ENCODE measurements around the gene CADM2. TPM values are rescaled to one million over a fixed set of nuclear protein-coding genes. Genes with fewer than 3 reads are reported as not detected.

CADM2 gene
- total and polyA plus RNA-seq, 2 experiments from 2014 or later: 13.3 to 47.5 TPM

DNA sequence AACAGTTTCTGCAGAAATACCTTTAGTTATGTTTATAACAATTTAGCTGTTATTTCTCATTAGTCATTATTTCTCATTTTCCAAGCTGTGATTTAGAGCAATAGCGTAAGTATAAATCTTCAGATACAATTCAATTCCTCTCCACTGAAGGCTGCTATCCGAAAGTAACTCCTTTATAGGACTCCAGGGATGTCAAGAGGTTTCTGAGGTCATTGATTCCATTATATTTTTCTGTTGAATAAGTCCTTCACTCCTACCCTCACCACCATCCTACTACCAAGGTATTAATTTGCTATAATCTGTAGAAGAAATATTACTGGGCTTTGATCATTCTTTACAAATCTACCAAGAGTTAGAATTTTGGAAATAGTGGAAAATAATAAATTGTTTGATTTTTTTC, 285.7 kb downstream of the CADM2 start:
- no peak overlapping the region for H3K27ac ChIP-seq (ENCODE audit: low read depth)
- Mint-ChIP-seq H3K4me3 (no peak overlapping the region), H3K27ac (no peak overlapping the region), H3K27me3 (ENCODE audit: insufficient read depth, low read depth, poor library complexity) (no peaks in the 10 kb centered on the region), H3K9me3 (no peaks in the 10 kb centered on the region; the same call in 2 of the 3 replicates), H3K4me1 (no peaks in the 10 kb centered on the region), H3K36me3 (ENCODE audit: low read depth) (no peaks in the 10 kb centered on the region)
- no peaks in the 10 kb centered on the region for H3F3A ChIP-seq (replicated peaks; ENCODE audit: low read depth)
- DNase-seq (ENCODE audit: low spot score) (no peak), ATAC-seq (no peak)
- no peaks in the 10 kb centered on the region for H3K27me3 ChIP-seq (ENCODE audit: insufficient read depth)
- H4K20me1 ChIP-seq (replicated peaks; ENCODE audit: insufficient read depth): no peaks in the 10 kb centered on the region
- no peaks in the 10 kb centered on the region for H3K9me2 ChIP-seq (ENCODE audit: insufficient read depth)
- no peaks in the 10 kb centered on the region for H3K36me3 ChIP-seq (ENCODE audit: insufficient read depth)
- no peak overlapping the region for H3K4me2 ChIP-seq
- H3K4me3 ChIP-seq: no peak overlapping the region
- no peaks in the 10 kb centered on the region for H3K79me2 ChIP-seq (replicated peaks; ENCODE audit: insufficient read depth)
- no peaks in the 10 kb centered on the region for H3K4me1 ChIP-seq (ENCODE audit: insufficient read depth)
- H2AFZ ChIP-seq: no peak overlapping the region
- TF ChIP-seq NANOG (IDR thresholded peaks at IDR 0.05; ENCODE audit: borderline replicate concordance) (no peak), JUNB (IDR thresholded peaks at IDR 0.05; ENCODE audit: unreplicated experiment) (no peak), CREB1 (CRISPR knock-in tag; IDR thresholded peaks at IDR 0.05; ENCODE audit: low read depth) (no peak), ZNF331 (CRISPR knock-in tag; IDR thresholded peaks at IDR 0.05; ENCODE audit: low read depth) (no peak), STAT1 (IDR thresholded peaks at IDR 0.05; ENCODE audit: unreplicated experiment) (no peak), POLR2AphosphoS5 (IDR thresholded peaks at IDR 0.05; ENCODE audit: low read depth) (no peak), EZH2 (IDR thresholded peaks at IDR 0.05; ENCODE audit: low read depth, unreplicated experiment) (no peak), EZH2phosphoT487 (IDR thresholded peaks at IDR 0.05; ENCODE audit: unreplicated experiment) (no peak), ETS1 (IDR thresholded peaks at IDR 0.05) (no peak)
- TF ChIP-seq, protein P1, sequence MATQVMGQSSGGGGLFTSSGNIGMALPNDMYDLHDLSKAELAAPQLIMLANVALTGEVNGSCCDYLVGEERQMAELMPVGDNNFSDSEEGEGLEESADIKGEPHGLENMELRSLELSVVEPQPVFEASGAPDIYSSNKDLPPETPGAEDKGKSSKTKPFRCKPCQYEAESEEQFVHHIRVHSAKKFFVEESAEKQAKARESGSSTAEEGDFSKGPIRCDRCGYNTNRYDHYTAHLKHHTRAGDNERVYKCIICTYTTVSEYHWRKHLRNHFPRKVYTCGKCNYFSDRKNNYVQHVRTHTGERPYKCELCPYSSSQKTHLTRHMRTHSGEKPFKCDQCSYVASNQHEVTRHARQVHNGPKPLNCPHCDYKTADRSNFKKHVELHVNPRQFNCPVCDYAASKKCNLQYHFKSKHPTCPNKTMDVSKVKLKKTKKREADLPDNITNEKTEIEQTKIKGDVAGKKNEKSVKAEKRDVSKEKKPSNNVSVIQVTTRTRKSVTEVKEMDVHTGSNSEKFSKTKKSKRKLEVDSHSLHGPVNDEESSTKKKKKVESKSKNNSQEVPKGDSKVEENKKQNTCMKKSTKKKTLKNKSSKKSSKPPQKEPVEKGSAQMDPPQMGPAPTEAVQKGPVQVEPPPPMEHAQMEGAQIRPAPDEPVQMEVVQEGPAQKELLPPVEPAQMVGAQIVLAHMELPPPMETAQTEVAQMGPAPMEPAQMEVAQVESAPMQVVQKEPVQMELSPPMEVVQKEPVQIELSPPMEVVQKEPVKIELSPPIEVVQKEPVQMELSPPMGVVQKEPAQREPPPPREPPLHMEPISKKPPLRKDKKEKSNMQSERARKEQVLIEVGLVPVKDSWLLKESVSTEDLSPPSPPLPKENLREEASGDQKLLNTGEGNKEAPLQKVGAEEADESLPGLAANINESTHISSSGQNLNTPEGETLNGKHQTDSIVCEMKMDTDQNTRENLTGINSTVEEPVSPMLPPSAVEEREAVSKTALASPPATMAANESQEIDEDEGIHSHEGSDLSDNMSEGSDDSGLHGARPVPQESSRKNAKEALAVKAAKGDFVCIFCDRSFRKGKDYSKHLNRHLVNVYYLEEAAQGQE (IDR thresholded peaks at IDR 0.05; ENCODE audit: unreplicated experiment): no peak
- TF ChIP-seq, protein P2, sequence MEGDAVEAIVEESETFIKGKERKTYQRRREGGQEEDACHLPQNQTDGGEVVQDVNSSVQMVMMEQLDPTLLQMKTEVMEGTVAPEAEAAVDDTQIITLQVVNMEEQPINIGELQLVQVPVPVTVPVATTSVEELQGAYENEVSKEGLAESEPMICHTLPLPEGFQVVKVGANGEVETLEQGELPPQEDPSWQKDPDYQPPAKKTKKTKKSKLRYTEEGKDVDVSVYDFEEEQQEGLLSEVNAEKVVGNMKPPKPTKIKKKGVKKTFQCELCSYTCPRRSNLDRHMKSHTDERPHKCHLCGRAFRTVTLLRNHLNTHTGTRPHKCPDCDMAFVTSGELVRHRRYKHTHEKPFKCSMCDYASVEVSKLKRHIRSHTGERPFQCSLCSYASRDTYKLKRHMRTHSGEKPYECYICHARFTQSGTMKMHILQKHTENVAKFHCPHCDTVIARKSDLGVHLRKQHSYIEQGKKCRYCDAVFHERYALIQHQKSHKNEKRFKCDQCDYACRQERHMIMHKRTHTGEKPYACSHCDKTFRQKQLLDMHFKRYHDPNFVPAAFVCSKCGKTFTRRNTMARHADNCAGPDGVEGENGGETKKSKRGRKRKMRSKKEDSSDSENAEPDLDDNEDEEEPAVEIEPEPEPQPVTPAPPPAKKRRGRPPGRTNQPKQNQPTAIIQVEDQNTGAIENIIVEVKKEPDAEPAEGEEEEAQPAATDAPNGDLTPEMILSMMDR (conservative IDR thresholded peaks at IDR 0.05; ENCODE audit: low read depth in 2 of 2): no peak
- TF ChIP-seq, protein P3, sequence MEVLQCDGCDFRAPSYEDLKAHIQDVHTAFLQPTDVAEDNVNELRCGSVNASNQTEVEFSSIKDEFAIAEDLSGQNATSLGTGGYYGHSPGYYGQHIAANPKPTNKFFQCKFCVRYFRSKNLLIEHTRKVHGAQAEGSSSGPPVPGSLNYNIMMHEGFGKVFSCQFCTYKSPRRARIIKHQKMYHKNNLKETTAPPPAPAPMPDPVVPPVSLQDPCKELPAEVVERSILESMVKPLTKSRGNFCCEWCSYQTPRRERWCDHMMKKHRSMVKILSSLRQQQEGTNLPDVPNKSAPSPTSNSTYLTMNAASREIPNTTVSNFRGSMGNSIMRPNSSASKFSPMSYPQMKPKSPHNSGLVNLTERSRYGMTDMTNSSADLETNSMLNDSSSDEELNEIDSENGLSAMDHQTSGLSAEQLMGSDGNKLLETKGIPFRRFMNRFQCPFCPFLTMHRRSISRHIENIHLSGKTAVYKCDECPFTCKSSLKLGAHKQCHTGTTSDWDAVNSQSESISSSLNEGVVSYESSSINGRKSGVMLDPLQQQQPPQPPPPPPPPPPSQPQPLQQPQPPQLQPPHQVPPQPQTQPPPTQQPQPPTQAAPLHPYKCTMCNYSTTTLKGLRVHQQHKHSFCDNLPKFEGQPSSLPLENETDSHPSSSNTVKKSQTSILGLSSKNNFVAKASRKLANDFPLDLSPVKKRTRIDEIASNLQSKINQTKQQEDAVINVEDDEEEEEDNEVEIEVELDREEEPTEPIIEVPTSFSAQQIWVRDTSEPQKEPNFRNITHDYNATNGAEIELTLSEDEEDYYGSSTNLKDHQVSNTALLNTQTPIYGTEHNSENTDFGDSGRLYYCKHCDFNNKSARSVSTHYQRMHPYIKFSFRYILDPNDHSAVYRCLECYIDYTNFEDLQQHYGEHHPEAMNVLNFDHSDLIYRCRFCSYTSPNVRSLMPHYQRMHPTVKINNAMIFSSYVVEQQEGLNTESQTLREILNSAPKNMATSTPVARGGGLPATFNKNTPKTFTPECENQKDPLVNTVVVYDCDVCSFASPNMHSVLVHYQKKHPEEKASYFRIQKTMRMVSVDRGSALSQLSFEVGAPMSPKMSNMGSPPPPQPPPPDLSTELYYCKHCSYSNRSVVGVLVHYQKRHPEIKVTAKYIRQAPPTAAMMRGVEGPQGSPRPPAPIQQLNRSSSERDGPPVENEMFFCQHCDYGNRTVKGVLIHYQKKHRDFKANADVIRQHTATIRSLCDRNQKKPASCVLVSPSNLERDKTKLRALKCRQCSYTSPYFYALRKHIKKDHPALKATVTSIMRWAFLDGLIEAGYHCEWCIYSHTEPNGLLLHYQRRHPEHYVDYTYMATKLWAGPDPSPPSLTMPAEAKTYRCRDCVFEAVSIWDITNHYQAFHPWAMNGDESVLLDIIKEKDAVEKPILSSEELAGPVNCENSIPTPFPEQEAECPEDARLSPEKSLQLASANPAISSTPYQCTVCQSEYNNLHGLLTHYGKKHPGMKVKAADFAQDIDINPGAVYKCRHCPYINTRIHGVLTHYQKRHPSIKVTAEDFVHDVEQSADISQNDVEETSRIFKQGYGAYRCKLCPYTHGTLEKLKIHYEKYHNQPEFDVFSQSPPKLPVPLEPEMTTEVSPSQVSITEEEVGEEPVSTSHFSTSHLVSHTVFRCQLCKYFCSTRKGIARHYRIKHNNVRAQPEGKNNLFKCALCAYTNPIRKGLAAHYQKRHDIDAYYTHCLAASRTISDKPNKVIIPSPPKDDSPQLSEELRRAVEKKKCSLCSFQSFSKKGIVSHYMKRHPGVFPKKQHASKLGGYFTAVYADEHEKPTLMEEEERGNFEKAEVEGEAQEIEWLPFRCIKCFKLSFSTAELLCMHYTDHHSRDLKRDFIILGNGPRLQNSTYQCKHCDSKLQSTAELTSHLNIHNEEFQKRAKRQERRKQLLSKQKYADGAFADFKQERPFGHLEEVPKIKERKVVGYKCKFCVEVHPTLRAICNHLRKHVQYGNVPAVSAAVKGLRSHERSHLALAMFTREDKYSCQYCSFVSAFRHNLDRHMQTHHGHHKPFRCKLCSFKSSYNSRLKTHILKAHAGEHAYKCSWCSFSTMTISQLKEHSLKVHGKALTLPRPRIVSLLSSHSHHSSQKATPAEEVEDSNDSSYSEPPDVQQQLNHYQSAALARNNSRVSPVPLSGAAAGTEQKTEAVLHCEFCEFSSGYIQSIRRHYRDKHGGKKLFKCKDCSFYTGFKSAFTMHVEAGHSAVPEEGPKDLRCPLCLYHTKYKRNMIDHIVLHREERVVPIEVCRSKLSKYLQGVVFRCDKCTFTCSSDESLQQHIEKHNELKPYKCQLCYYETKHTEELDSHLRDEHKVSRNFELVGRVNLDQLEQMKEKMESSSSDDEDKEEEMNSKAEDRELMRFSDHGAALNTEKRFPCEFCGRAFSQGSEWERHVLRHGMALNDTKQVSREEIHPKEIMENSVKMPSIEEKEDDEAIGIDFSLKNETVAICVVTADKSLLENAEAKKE (CRISPR knock-in tag; IDR thresholded peaks at IDR 0.05): no peak
